Endothelial cell (in vitro differentiated cells): ENCODE results near the gene EPN1. TPM values are rescaled to one million over a fixed set of nuclear protein-coding genes. Genes with fewer than 3 reads are reported as not detected.

Experiments
- total RNA-seq: library from RNA; stranded (reverse); fragmentation: NEBNext Ultra II Directional; extraction: Animal tissue kit (Norgen Biotek cat#: 25700); gene quantifications from one replicate; pipeline ENCODE4 v1.2.1, GENCODE V29; 2021; ENCODE audit not compliant: unreplicated experiment

EPN1 gene
- total RNA-seq, 1 donor from 2014 or later = 250 TPM

Other genes with a start within 250 kb of the EPN1 start
- not detected for gene SHISA7, start 231.9 kb upstream of the EPN1 start, total RNA-seq
- gene ISOC2, start 213.6 kb upstream of the EPN1 start, total RNA-seq = 20.2 TPM
- not detected for gene C19orf85, start 210.5 kb upstream of the EPN1 start, total RNA-seq
- 8.7 TPM for gene ZNF628, start 198.6 kb upstream of the EPN1 start, total RNA-seq
- 37.7 TPM for gene NAT14, start 190.0 kb upstream of the EPN1 start, total RNA-seq
- gene SSC5D, start 186.8 kb upstream of the EPN1 start, total RNA-seq = 0.95 TPM
- 0.69 TPM for gene SBK2, start 138.1 kb upstream of the EPN1 start, total RNA-seq
- gene SBK3, start 129.7 kb upstream of the EPN1 start, total RNA-seq = 3.6 TPM
- 36.4 TPM for gene ZNF579, start 94.4 kb upstream of the EPN1 start, total RNA-seq
- gene FIZ1, start 75.7 kb upstream of the EPN1 start, total RNA-seq = 21.5 TPM
- 9.3 TPM for gene ZNF524, start 74.9 kb upstream of the EPN1 start, total RNA-seq
- gene ZNF865, start 69.6 kb upstream of the EPN1 start, total RNA-seq = 14.5 TPM
- 6.8 TPM for gene ZNF784, start 50.7 kb upstream of the EPN1 start, total RNA-seq
- gene ZNF580, start 34.2 kb upstream of the EPN1 start, total RNA-seq = 34.0 TPM
- 47.2 TPM for gene ZNF581, start 31.6 kb upstream of the EPN1 start, total RNA-seq
- 20.1 TPM for gene CCDC106, start 27.0 kb upstream of the EPN1 start, total RNA-seq
- gene U2AF2, start 20.2 kb upstream of the EPN1 start, total RNA-seq = 219 TPM
- not detected for gene NLRP9, start 63.2 kb downstream of the EPN1 start, total RNA-seq
- gene RFPL4A, start 83.9 kb downstream of the EPN1 start, total RNA-seq = not detected
- gene RFPL4AL1, start 93.9 kb downstream of the EPN1 start, total RNA-seq = not detected
- not detected for gene NLRP11, start 156.8 kb downstream of the EPN1 start, total RNA-seq
- not detected for gene NLRP4, start 161.3 kb downstream of the EPN1 start, total RNA-seq